ES-I3 (cell line): ENCODE measurements around the gene R3HDM4.

Experiments used
- H3K36me3 ChIP-seq: 2 replicates; pipeline ENCODE4 v1.6.1; 2013; ENCODE audit warnings: mild to moderate bottlenecking, low read length, control low read depth, moderate library complexity; ENCODE audit not compliant: insufficient read depth
- H3K4me1 ChIP-seq: 2 replicates; pipeline ENCODE4 v1.6.1; 2013; ENCODE audit warnings: mild to moderate bottlenecking, control low read depth, low read length; ENCODE audit not compliant: insufficient read depth
- H3K9ac ChIP-seq: 2 replicates; pipeline ENCODE4 v1.6.1; 2013; ENCODE audit warnings: low read depth, mild to moderate bottlenecking, low read length, moderate library complexity
- H3K9me3 ChIP-seq: 2 replicates; pipeline ENCODE4 v1.6.1; 2013; ENCODE audit warnings: mild to moderate bottlenecking, low read length, moderate library complexity; ENCODE audit not compliant: control insufficient read depth, insufficient read depth

Gene R3HDM4

DNA sequence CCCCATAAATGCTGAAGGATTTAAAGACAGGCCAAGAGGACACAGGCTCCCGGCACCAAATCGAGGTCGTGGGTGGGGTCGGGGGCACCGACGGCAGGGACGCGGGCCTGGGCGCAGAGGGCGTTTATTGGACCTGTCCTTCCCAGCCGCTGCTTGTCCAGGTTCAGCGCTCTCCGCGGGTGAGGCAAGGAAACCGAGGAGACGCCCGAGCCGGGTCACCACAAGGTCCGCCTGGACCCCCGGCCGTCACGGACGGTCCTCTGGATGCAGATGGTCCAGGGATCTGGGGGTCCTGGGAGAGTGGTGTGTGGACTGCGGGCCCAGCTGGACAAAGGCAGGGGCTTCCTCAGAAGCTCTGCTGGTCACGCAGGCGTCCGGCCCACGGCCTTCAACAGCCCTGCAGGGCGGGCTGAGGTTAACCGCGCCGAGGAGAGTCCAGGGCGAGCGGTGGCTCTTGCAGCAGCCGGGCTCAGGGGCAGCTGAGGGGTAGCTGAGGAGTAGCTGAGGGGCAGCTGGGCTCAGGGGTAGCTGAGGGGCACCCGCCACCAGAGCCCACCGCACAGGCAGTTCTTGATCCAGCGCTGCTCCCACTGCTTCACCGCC, 45.1 kb downstream of the R3HDM4 start:
- Histone ChIP-seq H3K36me3 (no peaks in the 10 kb centered on the region), H3K9ac (no peak overlapping the region), H3K9me3 (no peaks in the 10 kb centered on the region), H3K4me1 (peaks cover 9% of the 10 kb centered on the region)

DNA sequence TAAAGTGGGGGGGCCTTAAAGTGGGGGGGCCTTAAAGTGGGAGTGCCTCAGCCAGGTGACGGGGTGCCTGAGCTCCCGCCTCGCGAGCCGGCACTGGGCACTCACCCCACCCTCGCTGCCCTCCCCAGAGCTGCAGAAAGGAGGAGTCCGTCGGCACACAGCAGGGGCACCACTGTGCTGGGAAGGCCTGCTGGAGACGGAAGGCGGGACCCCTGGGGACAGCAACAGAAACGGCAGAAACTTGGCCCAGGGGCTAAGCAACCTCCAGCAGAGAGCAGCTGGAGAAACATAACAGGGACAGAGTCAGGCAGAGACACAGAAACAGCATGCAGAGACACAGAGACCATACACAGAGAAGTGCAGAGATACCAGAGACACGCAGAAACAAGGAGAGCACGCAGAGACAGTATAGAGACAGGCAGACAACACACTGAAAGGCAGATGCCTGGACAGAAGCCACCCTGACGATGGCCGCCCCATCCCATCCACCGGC, 45.7 kb downstream of the R3HDM4 start:
- Histone ChIP-seq H3K9me3 (no peaks in the 10 kb centered on the region), H3K36me3 (no peaks in the 10 kb centered on the region), H3K9ac (no peak overlapping the region), H3K4me1 (peaks cover 9% of the 10 kb centered on the region)

DNA sequence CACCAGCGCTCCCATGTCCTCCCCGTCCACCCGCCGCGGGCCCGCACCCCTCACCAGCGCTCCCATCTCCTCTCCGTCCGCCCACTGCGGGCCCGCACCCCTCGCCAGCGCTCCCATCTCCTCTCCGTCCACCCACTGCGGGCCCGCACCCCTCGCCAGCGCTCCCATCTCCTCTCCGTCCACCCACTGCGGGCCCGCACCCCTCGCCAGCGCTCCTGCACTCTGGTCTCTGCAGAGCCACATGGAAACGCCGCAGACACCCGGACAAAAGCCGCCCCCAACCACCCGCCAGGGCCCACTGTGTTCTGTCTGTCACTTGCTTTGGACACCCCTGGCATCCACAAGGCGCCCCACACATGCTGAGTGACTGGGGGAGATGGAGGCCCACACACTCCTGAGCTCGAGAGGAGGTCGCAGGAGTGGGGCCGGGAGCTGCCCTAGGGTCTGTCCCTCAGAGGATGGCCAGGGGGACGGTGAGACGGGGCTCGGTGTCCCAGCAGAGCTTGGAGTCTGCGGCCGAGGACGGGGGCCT, 46.2 kb downstream of the R3HDM4 start:
- Histone ChIP-seq H3K4me1 (peaks cover 9% of the 10 kb centered on the region), H3K36me3 (no peaks in the 10 kb centered on the region), H3K9me3 (no peaks in the 10 kb centered on the region), H3K9ac (no peak overlapping the region)

DNA sequence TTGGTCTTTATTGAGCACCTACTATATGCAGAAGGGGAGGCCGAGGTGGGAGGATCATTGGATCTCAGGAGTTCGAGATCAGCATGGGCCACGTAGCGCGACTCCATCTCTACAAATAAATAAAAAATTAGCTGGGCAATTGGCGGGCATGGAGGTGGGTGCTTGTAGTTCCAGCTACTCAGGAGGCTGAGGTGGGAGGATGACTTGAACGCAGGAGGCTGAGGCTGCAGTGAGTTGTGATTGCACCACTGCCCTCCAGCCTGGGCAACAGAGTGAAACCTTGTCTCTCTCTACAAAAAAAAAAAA, 49.8 kb downstream of the R3HDM4 start:
- peak overlapping the region; percentile 43; the same call in 1 of the 2 replicates for H3K9ac ChIP-seq
- H3K4me1 ChIP-seq: peaks cover 5% of the 10 kb centered on the region
- H3K9me3 ChIP-seq: no peaks in the 10 kb centered on the region
- no peaks in the 10 kb centered on the region for H3K36me3 ChIP-seq

DNA sequence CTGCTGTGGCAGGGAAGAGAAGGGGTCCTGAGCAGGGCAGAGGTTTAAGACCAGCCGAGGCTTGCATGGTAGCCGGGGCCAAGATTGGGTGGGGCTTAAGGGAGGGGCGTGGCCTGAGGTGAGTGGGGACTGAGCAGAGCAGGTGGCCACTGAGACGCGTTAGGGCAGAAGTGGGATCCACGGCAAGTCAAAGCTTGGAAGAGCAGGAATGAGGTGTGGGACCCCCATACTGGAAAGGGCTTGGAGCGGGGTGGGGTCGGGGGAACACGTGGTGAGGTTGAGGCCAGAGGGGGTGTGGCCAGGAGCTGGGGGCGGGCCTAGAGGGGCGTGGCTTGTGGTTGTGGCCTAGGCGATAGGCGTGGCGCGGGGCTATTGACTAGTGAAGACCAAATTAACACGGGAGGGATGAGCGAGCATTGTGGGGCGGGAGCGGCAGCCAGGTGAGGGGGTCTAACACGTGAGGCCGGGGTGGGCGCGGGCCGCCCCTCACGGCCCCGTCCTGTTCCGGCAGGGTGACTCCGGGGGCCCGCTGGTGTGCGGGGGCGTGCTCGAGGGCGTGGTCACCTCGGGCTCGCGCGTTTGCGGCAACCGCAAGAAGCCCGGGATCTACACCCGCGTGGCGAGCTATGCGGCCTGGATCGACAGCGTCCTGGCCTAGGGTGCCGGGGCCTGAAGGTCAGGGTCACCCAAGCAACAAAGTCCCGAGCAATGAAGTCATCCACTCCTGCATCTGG, 50.3 kb downstream of the R3HDM4 start:
- H3K36me3 ChIP-seq: no peaks in the 10 kb centered on the region
- peak overlapping the region; percentile 43 for H3K9ac ChIP-seq
- peaks cover 5% of the 10 kb centered on the region for H3K4me1 ChIP-seq
- no peaks in the 10 kb centered on the region for H3K9me3 ChIP-seq

DNA sequence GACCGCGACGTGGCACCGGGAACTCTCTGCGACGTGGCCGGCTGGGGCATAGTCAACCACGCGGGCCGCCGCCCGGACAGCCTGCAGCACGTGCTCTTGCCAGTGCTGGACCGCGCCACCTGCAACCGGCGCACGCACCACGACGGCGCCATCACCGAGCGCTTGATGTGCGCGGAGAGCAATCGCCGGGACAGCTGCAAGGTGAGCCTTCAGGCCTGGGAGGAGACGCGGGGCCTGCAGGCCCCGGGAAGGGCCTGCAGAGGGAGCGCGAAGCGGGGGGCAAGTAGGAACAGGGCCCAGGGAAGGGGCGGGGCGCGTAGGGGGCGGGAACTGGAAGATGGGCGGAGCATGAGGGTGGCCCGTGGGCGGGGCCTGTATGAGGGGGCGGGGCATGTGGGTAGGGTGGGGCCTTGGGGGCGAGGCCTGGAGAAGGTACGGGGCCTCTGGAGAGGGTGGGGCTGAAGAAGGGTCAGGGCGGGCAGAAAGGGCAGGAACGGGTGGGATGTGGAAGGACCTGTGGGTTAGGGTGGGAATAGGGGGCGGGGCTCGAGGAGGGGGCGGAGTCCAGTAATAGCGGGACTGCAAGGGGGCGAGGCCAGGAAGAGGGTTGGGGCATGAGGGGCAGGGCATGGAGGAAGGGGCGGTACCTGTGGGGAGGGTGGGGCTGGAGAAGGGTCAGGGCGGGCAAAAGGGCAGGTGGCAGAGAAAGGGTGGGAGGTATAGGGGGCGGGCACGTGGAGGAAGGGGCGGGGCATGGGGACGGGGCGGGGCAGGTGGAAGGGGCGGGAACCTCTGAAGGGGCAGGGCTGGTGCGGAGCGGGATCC, 51.1 kb downstream of the R3HDM4 start:
- Histone ChIP-seq H3K36me3 (no peaks in the 10 kb centered on the region), H3K9ac (peak overlapping the region; percentile 16; the same call in 1 of the 2 replicates), H3K4me1 (no peaks in the 10 kb centered on the region; the same call in 1 of the 2 replicates), H3K9me3 (no peaks in the 10 kb centered on the region)

DNA sequence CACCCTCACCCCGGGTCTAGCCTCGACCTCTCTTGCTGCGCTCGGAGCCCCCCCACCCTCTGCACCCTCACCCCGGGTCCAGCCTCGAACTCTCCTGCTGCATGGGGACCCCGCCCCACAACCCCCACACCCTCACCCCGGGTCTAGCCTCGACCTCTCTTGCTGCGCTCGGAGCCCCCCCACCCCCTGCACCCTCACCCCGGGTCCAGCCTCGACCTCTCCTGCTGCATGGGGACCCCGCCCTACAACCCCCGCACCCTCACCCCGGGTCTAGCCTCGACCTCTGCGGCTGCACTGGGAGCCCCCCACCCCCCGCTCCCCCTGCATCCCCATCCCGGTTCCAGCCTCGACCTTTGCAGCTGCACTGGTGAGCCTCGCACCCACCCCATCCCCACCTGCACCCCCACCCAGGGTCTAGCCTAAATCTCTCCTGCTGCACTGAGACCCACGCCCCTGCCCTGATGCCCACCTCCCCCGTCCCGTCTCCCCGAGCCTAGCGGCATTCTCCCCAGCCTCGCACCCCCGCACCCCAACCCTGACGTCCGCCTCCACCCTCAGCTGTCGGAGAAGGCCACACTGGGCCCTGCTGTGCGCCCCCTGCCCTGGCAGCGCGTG, 51.8 kb downstream of the R3HDM4 start:
- no peaks in the 10 kb centered on the region for H3K36me3 ChIP-seq
- H3K4me1 ChIP-seq: no peaks in the 10 kb centered on the region; the same call in 1 of the 2 replicates
- H3K9me3 ChIP-seq: no peaks in the 10 kb centered on the region
- H3K9ac ChIP-seq: peak overlapping the region; percentile 16; the same call in 1 of the 2 replicates

DNA sequence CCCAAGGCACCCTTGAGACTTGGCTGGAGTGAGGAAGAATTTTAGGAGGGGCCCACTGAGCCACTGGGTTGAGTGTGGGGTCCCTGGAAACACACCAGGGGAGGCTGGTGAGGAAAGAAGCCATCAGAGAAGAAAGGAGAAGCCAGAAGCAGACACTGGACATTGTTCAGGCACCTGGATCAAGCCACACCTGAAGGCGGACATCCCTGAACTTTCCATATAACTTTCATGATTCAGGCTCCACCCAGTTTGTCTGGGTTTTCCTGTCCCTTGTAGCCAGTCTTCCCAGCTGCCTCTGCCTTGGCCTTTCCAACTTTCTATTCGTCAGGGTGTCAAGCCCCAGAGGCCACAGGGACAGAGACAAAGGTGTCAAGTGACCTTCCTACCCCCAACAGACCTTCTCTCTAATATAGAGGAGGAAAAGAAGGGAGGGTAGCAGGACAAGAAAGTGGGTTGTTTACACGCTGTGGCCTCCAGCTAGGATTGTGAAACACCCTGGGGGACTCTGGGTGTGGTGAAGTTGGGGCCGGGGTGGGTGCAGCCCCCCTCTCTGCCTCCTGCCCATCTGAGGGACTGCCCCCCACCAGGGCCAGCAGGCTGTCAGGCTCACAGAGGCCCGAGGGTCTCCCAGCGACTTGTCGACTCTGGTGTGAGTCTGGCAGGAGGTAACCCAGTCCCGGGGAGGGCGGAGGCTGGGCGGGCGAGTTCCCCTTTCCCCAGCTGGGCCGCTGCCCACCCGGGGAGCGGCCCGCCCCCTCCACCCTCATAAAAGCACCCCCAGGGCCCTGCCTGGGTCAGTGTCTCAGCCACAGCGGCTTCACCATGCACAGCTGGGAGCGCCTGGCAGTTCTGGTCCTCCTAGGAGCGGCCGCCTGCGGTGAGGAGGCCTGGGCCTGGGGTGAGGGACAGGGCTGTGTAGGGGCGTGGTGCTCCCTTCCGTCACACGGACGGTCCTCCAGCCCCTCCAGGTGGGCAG, 53.9 kb downstream of the R3HDM4 start, which contains the start of gene CFD:
Gene CFD (plus strand): TSS at position 797 of the 976 bp plus-strand sequence. CDS start 26 bp downstream, at position 823.
- Histone ChIP-seq H3K36me3 (no peaks in the 10 kb centered on the region), H3K9me3 (no peaks in the 10 kb centered on the region), H3K9ac (peak within 1 kb of the TSS; percentile 62), H3K4me1 (no peaks in the 10 kb centered on the region; the same call in 1 of the 2 replicates)

DNA sequence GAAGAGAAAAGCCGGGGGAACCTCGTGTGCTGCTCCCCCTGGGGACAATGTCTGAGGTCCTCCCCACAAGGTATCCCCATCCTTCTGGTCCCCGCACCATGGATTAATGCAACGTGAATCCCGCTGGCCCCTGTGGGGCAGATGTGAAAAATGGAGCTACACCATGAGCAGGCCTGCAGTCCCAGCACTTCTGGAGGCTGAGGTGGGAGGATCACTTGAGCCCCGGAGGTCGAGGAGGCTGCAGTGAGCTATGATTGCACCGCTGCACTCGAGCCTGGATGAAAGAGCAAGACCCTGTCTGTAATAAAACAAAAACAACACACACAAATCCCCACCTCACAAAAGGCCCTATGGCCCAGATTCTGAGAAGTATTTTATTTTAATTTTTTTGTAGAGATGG, 54.7 kb downstream of the R3HDM4 start:
- no peaks in the 10 kb centered on the region for H3K9me3 ChIP-seq
- H3K36me3 ChIP-seq: no peaks in the 10 kb centered on the region
- no peak overlapping the region for H3K9ac ChIP-seq
- H3K4me1 ChIP-seq: no peaks in the 10 kb centered on the region; the same call in 1 of the 2 replicates

DNA sequence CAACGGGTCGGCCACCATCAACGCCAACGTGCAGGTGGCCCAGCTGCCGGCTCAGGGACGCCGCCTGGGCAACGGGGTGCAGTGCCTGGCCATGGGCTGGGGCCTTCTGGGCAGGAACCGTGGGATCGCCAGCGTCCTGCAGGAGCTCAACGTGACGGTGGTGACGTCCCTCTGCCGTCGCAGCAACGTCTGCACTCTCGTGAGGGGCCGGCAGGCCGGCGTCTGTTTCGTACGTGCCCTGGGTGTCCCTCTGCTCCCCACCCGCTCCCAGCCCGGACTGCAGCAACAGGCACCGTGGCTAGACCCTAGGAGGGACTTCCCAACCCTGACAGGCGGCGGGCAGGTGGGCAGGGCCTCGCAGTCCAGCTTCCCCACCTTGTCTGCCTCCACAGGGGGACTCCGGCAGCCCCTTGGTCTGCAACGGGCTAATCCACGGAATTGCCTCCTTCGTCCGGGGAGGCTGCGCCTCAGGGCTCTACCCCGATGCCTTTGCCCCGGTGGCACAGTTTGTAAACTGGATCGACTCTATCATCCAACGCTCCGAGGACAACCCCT, 57.4 kb downstream of the R3HDM4 start:
- Histone ChIP-seq H3K9ac (no peak overlapping the region), H3K4me1 (peaks cover 3% of the 10 kb centered on the region; the same call in 1 of the 2 replicates), H3K9me3 (no peaks in the 10 kb centered on the region), H3K36me3 (no peaks in the 10 kb centered on the region)

DNA sequence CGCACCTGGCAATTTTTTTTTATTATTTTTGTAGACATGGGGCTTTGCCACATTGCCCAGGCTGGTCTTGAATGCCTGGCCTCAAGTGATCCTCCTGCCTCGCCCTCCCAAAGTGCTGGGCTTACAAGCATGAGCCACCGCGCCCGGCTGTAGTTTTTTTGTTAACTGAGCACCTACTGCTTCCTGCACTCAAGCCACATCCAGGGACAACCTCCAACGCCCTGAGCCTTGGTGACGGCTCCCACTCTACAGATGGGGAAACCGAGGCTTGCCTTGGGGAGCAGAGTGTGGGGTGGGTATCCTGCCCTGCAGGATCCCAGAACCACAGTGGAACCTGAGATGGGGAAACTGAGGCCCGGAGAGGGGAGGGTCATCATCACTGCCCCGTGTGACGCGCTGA, 57.9 kb downstream of the R3HDM4 start:
- no peaks in the 10 kb centered on the region for H3K36me3 ChIP-seq
- H3K9me3 ChIP-seq: no peaks in the 10 kb centered on the region
- peaks cover 6% of the 10 kb centered on the region; the same call in 1 of the 2 replicates for H3K4me1 ChIP-seq
- H3K9ac ChIP-seq: no peak overlapping the region

DNA sequence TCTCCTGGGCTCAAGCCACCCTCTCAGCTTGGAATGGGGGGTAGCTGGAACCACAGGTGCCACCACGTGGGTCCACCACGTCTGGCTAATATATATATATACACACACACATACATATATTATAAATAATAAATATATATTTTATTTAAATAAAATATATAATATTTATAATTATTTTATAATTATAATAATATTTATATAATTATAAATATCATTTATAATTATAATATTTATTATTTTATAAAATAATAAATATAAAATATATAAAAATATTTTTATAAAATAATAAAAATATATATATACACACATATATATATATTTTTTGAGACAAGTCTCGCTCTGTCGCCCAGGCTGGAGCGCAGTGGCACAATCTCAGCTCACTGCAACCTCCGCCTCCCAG, 58.5 kb downstream of the R3HDM4 start:
- no peaks in the 10 kb centered on the region for H3K36me3 ChIP-seq
- peaks cover 6% of the 10 kb centered on the region; the same call in 1 of the 2 replicates for H3K4me1 ChIP-seq
- no peaks in the 10 kb centered on the region for H3K9me3 ChIP-seq
- no peak overlapping the region for H3K9ac ChIP-seq
